Neural cell (in vitro differentiated cells): ENCODE data around the gene RPS27L.

Experiments used
- EP300 ChIP-seq: fragments of 450-650 bp; conservative IDR thresholded peaks from 2 replicates; pipeline ENCODE4 v1.6.1; 2014; ENCODE audit warnings: antibody characterized with exemption, mild to moderate bottlenecking, moderate library complexity; ENCODE audit not compliant: poor library complexity, severe bottlenecking
- TF ChIP-seq, protein P1 (sequence below): fragments of 450-650 bp; IDR thresholded peaks from 2 replicates; pipeline ENCODE4 v1.5.1; 2014; ENCODE audit warnings: antibody characterized with exemption, mild to moderate bottlenecking, moderate library complexity; ENCODE audit not compliant: poor library complexity, severe bottlenecking

DNA sequence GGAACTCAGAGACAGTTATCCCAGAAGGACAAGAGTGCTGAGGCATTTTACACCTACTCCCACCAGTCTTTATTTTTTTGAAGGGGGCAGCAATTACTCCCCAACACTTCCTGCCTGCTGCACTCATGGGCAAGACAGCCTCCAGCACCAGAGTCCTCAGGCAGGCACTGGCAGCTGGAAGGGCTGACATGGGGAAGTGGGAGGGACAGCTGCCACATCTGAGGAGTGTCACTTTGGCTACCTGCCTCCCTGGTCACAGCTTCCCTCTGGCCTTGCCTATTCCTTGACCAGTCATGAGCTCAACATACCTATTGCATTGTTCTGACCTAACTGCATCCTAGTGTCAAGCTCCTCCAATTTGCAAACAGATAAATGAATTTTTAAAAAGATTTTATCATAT lies 45.8 kb downstream of the RPS27L start:
- TF ChIP-seq, protein P1, sequence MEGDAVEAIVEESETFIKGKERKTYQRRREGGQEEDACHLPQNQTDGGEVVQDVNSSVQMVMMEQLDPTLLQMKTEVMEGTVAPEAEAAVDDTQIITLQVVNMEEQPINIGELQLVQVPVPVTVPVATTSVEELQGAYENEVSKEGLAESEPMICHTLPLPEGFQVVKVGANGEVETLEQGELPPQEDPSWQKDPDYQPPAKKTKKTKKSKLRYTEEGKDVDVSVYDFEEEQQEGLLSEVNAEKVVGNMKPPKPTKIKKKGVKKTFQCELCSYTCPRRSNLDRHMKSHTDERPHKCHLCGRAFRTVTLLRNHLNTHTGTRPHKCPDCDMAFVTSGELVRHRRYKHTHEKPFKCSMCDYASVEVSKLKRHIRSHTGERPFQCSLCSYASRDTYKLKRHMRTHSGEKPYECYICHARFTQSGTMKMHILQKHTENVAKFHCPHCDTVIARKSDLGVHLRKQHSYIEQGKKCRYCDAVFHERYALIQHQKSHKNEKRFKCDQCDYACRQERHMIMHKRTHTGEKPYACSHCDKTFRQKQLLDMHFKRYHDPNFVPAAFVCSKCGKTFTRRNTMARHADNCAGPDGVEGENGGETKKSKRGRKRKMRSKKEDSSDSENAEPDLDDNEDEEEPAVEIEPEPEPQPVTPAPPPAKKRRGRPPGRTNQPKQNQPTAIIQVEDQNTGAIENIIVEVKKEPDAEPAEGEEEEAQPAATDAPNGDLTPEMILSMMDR: no peak
- no peak for TF ChIP-seq EP300
